Measurements from ENCODE around the gene BIRC6. TPM values are rescaled to one million over a fixed set of nuclear protein-coding genes. Genes with fewer than 3 reads are reported as not detected.

Gene BIRC6
- polyA plus RNA-seq, 1 donor (not counting 4 experiments of a cell fraction or from before 2014, with no cell fraction given), result 57.0 TPM

- no peaks in the 10 kb centered on the region for H3K4me1 ChIP-seq (ENCODE audit: control insufficient read depth, extremely low read depth, insufficient read depth, low read length)
- dilution Hi-C loops (cut with MboI; ENCODE audit: extremely low pct_ligation_motif_present, low sequenced_read_pairs), result no loop called here
- no peaks in the 10 kb centered on the region for H4K20me1 ChIP-seq (ENCODE audit: control insufficient read depth, extremely low read depth, insufficient read depth, low read length)
- peaks cover 1% of the 10 kb centered on the region for H3K79me2 ChIP-seq (ENCODE audit: control insufficient read depth, insufficient read depth, low read length)
- H3K27ac ChIP-seq (ENCODE audit: control insufficient read depth, insufficient read depth, low read length), result no peak overlapping the region
- H2AFZ ChIP-seq (ENCODE audit: control insufficient read depth, low read length), result no peak overlapping the region
- no peak overlapping the region for H3K4me3 ChIP-seq (ENCODE audit: control insufficient read depth in 2 of 3, extremely low read depth in 1 of 3, insufficient read depth in 2 of 3, low read depth in 1 of 3, low read length in 3 of 3)
- H3K9me3 ChIP-seq (ENCODE audit: control insufficient read depth, low read depth, low read length), result no peaks in the 10 kb centered on the region
- H3K4me2 ChIP-seq (ENCODE audit: control insufficient read depth, extremely low read depth, insufficient read depth, low read depth, low read length), result no peak overlapping the region
- no peak for FAIRE-seq
- no peak for TF ChIP-seq CTCF (optimal IDR thresholded peaks at IDR 0.05 in 1 of 3, IDR thresholded peaks at IDR 0.05 in 1 of 3, conservative IDR thresholded peaks at IDR 0.05 in 1 of 3; ENCODE audit: extremely low read depth in 1 of 3, insufficient read depth in 2 of 3, low read length in 3 of 3)
- no peaks in the 10 kb centered on the region for H3K27me3 ChIP-seq (ENCODE audit: control insufficient read depth, extremely low read depth, insufficient read depth, low read length)
- H3K36me3 ChIP-seq (ENCODE audit: control insufficient read depth in 2 of 2, extremely low read depth in 1 of 2, insufficient read depth in 2 of 2, low read length in 2 of 2), result peaks cover 0 to 5% of the 10 kb centered on the region in 2 experiments
- H3K9me1 ChIP-seq (ENCODE audit: control insufficient read depth, extremely low read depth, insufficient read depth, low read length), result no peaks in the 10 kb centered on the region
- DNase-seq (ENCODE audit: low read depth, low spot score), result no peak
- no peak overlapping the region for H3K9ac ChIP-seq (ENCODE audit: control insufficient read depth, extremely low read depth, insufficient read depth, low read length)
These were observed 96.6 kb downstream of the BIRC6 start for GRCh38 chr2:32453242-32454062.

GRCh38 chr2:32455816-32456215, 99.0 kb downstream of the BIRC6 start:
- FAIRE-seq, result no peak
- Histone ChIP-seq H3K9ac (ENCODE audit: control insufficient read depth, extremely low read depth, insufficient read depth, low read length) (no peak overlapping the region), H3K4me3 (ENCODE audit: control insufficient read depth in 2 of 3, extremely low read depth in 1 of 3, insufficient read depth in 2 of 3, low read depth in 1 of 3, low read length in 3 of 3) (no peak overlapping the region), H2AFZ (ENCODE audit: control insufficient read depth, low read length) (no peak overlapping the region), H3K79me2 (ENCODE audit: control insufficient read depth, insufficient read depth, low read length) (peaks cover 7% of the 10 kb centered on the region), H3K9me1 (ENCODE audit: control insufficient read depth, extremely low read depth, insufficient read depth, low read length) (no peaks in the 10 kb centered on the region), H3K27me3 (ENCODE audit: control insufficient read depth, extremely low read depth, insufficient read depth, low read length) (no peaks in the 10 kb centered on the region), H3K4me1 (ENCODE audit: control insufficient read depth, extremely low read depth, insufficient read depth, low read length) (no peaks in the 10 kb centered on the region), H3K4me2 (ENCODE audit: control insufficient read depth, extremely low read depth, insufficient read depth, low read depth, low read length) (no peak overlapping the region), H4K20me1 (ENCODE audit: control insufficient read depth, extremely low read depth, insufficient read depth, low read length) (no peaks in the 10 kb centered on the region), H3K9me3 (ENCODE audit: control insufficient read depth, low read depth, low read length) (no peaks in the 10 kb centered on the region), H3K27ac (ENCODE audit: control insufficient read depth, insufficient read depth, low read length) (no peak overlapping the region), H3K36me3 (ENCODE audit: control insufficient read depth in 2 of 2, extremely low read depth in 1 of 2, insufficient read depth in 2 of 2, low read length in 2 of 2) (peaks cover 0 to 2% of the 10 kb centered on the region in 2 experiments)
- no peak for DNase-seq (ENCODE audit: low read depth, low spot score)
- TF ChIP-seq EZH2 (IDR thresholded peaks at IDR 0.05; ENCODE audit: low read length) (no peak), CTCF (optimal IDR thresholded peaks at IDR 0.05 in 1 of 3, IDR thresholded peaks at IDR 0.05 in 1 of 3, conservative IDR thresholded peaks at IDR 0.05 in 1 of 3; ENCODE audit: extremely low read depth in 1 of 3, insufficient read depth in 2 of 3, low read length in 3 of 3) (no peak)
- dilution Hi-C loops (cut with MboI; ENCODE audit: extremely low pct_ligation_motif_present, low sequenced_read_pairs), result no loop called here
